KOPT-K1 (cell line): ENCODE measurements around the gene FKBP4.

ENCODE experiments used
- H3K27ac ChIP-seq: fragments of 200-600 bp; sonication (generic); 2 replicates; pipeline ENCODE4 v1.5.1; 2016; ENCODE audit warnings: antibody characterized with exemption, mild to moderate bottlenecking, low read depth, low read length; ENCODE audit not compliant: poor library complexity, severe bottlenecking
- H3K36me3 ChIP-seq: fragments of 200-600 bp; sonication (generic); 2 replicates; pipeline ENCODE4 v1.5.1; 2017; ENCODE audit warnings: antibody characterized with exemption, mild to moderate bottlenecking, low read length, moderate library complexity; ENCODE audit not compliant: insufficient read depth
- H3K9me3 ChIP-seq: fragments of 200-600 bp; sonication (generic); 2 replicates; pipeline ENCODE4 v1.5.1; 2017; ENCODE audit warnings: antibody characterized with exemption, low read length, mild to moderate bottlenecking; ENCODE audit not compliant: insufficient read depth, poor library complexity, severe bottlenecking

Gene FKBP4

GRCh38 chr12:2795291-2796186 lies 769 bp downstream of the FKBP4 start:
- Histone ChIP-seq H3K36me3 (peaks cover 46% of the 10 kb centered on the region), H3K9me3 (no peaks in the 10 kb centered on the region), H3K27ac (peak overlapping the region; percentile 64)

DNA sequence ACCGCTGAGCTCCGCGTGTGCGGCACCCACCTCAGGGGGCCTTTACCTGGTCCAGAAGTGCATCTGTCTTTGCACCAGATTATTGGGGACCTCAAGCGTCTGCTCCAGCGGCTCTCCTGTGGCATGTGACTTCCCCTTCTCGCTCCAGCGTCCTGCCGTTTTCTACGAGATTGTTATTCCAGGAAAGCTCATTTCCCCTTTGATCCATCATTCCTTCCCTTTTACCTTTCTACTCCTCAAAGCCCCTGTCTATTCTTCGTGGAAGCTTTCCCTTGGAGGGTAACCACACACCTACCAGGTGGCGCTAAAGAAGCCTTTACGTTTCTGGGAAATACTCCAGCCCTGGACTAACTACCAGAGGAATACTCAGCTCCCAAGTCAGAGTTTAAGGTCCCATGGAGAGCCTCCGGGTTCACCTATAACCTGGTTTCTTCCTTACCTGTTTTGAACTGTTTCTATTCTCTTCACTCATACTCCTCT lies 1.5 kb downstream of the FKBP4 start:
- Histone ChIP-seq H3K27ac (peak overlapping the region; percentile 64), H3K36me3 (peaks cover 53% of the 10 kb centered on the region), H3K9me3 (no peaks in the 10 kb centered on the region)

GRCh38 chr12:2797721-2798418 lies 3.1 kb downstream of the FKBP4 start:
- Histone ChIP-seq H3K27ac (no peak overlapping the region), H3K36me3 (peaks cover 69% of the 10 kb centered on the region), H3K9me3 (no peaks in the 10 kb centered on the region)

DNA sequence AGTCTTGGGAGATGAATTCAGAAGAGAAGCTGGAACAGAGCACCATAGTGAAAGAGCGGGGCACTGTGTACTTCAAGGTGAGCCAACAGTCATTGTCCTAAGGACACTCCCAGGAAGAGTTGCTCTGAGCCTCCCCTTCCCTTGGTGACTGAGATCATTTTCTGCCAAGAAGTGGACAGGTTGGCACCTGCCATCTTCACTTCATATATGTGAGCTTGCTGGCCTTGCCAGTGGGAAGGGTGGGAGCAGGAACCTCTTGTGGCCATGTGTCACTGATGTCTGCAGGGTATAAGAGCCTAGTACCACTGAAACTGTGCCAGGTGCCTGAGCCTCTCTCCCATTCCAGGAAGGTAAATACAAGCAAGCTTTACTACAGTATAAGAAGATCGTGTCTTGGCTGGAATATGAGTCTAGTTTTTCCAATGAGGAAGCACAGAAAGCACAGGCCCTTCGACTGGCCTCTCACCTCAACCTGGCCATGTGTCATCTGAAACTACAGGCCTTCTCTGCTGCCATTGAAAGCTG lies 5.3 kb downstream of the FKBP4 start:
- Histone ChIP-seq H3K27ac (no peak overlapping the region), H3K36me3 (peaks cover 92% of the 10 kb centered on the region)

DNA sequence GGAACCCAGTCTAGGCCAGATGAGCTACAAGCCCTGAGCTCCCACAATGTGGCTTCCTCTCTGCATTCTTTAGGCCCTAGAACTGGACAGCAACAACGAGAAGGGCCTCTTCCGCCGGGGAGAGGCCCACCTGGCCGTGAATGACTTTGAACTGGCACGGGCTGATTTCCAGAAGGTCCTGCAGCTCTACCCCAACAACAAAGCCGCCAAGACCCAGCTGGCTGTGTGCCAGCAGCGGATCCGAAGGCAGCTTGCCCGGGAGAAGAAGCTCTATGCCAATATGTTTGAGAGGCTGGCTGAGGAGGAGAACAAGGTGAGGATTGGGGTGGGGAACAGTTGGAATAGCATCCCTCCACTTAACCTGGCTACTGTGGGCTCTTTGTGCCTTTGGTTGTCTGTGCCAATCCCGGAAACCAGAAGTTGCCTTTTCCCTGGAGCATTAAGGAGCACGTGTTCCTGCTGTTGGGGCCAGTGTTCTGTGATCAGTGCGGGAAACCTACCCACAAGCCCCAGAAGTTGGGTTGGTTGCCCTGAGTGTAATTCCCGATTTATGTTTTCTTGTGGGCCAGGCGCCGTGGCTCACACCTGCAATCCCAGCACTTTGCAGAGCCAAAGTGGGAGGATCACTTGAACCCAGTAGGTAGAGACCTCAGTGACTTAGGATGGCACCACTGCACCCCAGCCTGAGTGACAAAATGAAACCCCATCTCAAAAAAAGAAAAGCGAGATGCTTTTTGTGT lies 6.4 kb downstream of the FKBP4 start:
- peaks cover 100% of the 10 kb centered on the region for H3K36me3 ChIP-seq

More for the DNA sequence above, 5.3 kb downstream of the FKBP4 start:
- no peaks in the 10 kb centered on the region for H3K9me3 ChIP-seq

DNA sequence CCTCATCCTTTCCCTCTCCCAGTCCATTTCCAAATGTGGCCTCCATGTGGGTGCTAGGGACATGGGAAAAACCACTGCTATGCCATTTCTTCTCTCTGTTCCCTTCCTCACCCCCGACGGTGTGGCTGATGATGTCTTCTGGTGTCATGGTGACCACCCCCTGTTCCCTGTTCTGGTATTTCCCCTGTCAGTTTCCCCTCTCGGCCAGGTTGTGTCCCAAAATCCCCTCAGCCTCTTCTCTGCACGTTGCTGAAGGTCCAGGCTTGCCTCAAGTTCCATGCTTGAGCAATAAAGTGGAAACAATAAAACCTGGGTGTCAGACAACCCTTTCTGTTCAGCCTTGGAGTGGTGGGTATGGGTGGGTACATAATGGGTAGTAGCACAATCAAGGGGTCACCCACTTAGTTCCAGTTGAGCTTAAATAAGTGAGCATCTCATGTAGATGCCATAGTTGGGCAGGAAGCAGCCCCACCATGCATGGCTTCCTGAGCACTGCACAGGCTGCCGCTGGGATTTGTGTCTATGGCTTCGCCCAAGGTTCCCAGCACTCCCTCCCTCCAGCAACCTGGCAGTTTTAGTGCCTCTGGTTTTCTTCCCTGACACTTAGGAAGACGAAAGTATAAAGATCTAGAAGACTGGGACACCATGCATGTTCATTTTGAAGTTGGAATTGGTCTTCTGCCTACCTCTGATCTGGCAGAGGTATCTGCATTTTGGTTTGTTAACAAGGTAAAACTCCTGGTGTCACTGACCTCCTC lies 9.0 kb downstream of the FKBP4 start:
- Histone ChIP-seq H3K36me3 (peaks cover 87% of the 10 kb centered on the region), H3K9me3 (no peaks in the 10 kb centered on the region), H3K27ac (no peak overlapping the region)

More for the DNA sequence above, 6.4 kb downstream of the FKBP4 start:
- no peak overlapping the region for H3K27ac ChIP-seq
- H3K9me3 ChIP-seq = no peaks in the 10 kb centered on the region

DNA sequence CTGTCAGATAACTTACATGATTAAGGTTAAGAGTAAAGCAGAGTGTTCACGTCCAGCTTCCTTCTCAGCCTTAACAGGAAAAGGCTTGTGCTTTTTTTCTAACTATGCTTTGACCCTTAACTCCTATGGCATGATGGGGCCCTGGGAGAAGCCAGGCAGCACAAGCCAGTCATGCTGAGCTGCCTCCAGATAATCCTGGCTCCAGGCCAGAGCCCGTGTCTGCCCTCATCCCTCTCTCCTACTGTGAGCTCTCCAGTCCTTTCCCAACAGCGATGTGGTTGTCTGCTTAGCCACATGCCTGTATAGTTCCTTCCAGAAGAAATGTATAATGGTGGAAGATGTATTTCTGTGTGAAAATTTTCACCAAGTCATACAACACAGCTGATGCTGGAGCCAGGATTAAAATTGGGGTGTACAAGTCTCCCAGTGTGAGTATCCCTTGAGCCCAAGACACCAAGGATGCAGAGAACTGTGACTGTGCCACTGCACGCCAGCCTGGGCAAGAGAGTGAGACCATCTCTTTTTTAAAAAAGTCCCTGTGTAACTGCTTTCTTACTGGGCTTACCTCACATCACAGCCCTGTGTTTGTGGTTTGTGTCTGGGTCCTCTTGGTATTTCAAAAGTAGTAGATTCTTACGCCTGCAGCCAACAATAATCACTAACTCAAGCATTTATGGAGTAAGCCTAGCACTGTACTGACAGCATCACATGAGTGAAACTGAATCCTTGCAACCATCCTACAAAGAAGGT lies 9.8 kb downstream of the FKBP4 start:
- Histone ChIP-seq H3K9me3 (no peaks in the 10 kb centered on the region), H3K27ac (no peak overlapping the region), H3K36me3 (peaks cover 80% of the 10 kb centered on the region)

GRCh38 chr12:2805143-2805520 lies 10.4 kb downstream of the FKBP4 start:
- Histone ChIP-seq H3K36me3 (peaks cover 74% of the 10 kb centered on the region), H3K27ac (no peak overlapping the region), H3K9me3 (no peaks in the 10 kb centered on the region)

- Histone ChIP-seq H3K36me3 (peaks cover 59% of the 10 kb centered on the region), H3K9me3 (no peaks in the 10 kb centered on the region), H3K27ac (no peak overlapping the region)
These were observed 11.9 kb downstream of the FKBP4 start for GRCh38 chr12:2806700-2807099.

GRCh38 chr12:2811801-2812200 lies 17.0 kb downstream of the FKBP4 start:
- Histone ChIP-seq H3K27ac (peak overlapping the region; percentile 91), H3K9me3 (no peaks in the 10 kb centered on the region), H3K36me3 (peaks cover 18% of the 10 kb centered on the region; the same call in 1 of the 2 replicates)

DNA sequence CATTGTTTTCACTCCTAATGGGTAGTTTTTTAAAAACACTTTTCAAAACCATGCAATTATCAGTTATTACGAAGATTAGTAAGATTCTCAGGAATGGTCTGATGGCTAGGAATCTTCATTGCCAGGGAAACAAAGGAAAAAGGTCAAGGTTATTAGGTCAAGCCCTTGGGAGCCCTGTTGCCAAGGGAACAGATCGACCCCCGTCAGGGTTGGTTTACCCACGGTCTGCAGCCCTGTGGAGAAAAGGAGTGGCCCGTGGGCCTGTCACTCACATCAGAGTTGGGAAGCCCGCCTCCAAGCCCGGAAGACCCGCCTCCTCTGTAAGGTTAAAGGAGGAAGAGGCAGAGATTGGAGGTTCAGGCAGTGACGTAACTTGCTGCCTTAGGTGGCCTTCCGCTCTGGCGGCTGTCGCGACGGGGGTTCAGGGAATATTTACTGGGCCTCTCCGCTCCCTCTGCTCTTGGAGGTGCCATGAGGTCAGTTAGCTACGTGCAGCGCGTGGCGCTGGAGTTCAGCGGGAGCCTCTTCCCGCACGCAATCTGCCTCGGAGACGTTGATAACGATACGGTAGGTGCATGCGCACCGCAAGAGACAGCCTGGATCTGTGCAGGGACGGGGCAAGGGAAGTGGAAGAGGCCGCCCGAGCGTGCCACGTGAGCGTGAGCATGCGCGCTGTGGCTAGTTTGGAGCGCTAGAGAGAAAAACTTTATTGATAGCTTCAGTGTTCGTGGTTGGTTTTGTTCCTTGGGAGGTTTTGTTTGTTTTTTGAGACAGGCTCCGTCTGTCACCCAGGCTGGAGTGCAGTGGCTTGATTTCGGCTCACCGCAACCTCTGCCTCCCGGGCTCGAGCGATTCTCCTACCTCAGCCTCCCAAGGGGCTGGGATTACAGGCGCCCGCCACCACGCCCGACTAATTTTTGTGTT lies 17.8 kb downstream of the FKBP4 start, which contains the start of gene ITFG2:
Gene ITFG2 (plus strand): TSS at position 379 of the 924 bp plus-strand sequence. CDS start 93 bp downstream, at position 472.
- peaks cover 19% of the 10 kb centered on the region for H3K36me3 ChIP-seq
- H3K27ac ChIP-seq = peak within 1 kb of the TSS; percentile 91
- no peaks in the 10 kb centered on the region for H3K9me3 ChIP-seq

DNA sequence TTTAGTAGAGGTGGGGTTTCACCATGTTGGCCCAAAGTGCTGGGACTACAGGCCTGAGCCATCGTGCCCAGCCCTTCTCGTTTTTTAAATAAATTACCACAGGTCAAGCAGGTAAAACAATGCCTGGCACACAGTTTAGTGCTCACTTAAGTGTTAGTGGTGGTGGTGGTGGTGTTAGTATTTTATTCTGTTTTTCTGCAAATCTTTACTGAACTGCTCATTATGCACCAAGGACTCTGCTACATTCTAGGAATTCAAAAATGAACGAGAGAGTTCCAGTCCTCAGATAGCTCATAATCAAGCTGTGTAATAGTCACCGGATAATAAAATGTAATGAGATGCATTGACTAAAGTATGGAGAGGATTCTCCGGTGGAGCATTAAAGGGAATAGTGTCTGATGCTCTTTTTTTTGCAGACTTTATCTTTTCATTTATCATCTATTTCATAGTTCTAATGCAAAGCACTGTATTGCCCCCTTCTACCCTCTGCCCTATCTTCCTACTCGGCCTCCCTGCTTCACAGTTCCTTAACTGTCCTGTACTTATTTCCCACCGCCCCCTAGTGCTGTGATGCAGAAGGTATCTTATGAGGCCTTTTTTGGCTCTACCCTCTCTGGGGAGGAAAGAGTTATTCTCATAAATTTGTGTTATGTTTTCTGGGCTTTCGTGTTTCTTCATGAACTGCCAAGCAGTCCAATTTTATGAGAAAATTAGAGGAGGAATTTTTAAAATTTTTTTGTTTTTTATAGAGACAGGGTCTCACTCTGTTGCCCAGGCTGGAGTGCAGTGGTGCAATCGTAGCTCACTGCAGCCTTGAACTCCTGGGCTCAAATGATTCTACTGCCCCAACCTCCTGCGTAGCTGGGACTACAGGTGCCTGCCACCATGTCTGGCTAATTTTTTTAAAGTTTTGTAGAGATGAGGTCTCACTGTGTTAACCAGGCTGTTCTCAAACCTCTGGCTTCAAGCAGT lies 18.7 kb downstream of the FKBP4 start:
- Histone ChIP-seq H3K36me3 (peaks cover 26% of the 10 kb centered on the region), H3K27ac (peak overlapping the region; percentile 91)

More for the DNA sequence above, 18.7 kb downstream of the FKBP4 start:
- no peaks in the 10 kb centered on the region for H3K9me3 ChIP-seq
